GM12878 (cell line): Measurements from ENCODE around the gene VASH2. TPM values are rescaled to one million over a fixed set of nuclear protein-coding genes. Genes with fewer than 3 reads are reported as not detected.
A peak's percentile ranks its signal among the peaks of the same experiment; 100 is the strongest.

ENCODE experiments used
- ATAC-seq: fragments of 200-7000 bp; cut with Tn5 transposase; 3 replicates; pipeline ENCODE4 v1.9.1; 2020; ENCODE audit warnings: mild to moderate bottlenecking, moderate library complexity
- BruUV-seq: library from RNA; stranded (reverse); fragments of 400-500 nt; replicated peaks from 2 replicates; lab custom pipeline; 2021; lab: Mats Ljungman, UMichigan
- CTCF ChIA-PET: fragments of 300-600 bp; sonication (Branson Sonifier 250); formaldehyde crosslinking; extraction: SDS; loops from one replicate; lab custom pipeline; 2021; ENCODE audit warnings: inconsistent platforms; lab: Yijun Ruan, JAX
- POLR2A ChIA-PET: fragments of 350-600 bp; formaldehyde crosslinking; extraction: SDS; loops from one replicate; lab custom pipeline; 2021; ENCODE audit warnings: inconsistent platforms; lab: Charles Lee
- RAD21 ChIA-PET: fragments of 300-600 bp; sonication (Branson Sonifier 250); formaldehyde crosslinking; loops from one replicate; lab custom pipeline; 2023; ENCODE audit warnings: antibody characterized with exemption; ENCODE audit not compliant: unreplicated experiment; lab: Charles Lee
- SMC1A ChIA-PET: fragments of 300-600 bp; sonication (Branson Sonifier 250); formaldehyde crosslinking; loops from one replicate; lab custom pipeline; 2023; ENCODE audit not compliant: unreplicated experiment, uncharacterized antibody; lab: Charles Lee
- DNase-seq: peaks from one replicate; pipeline ENCODE4 v3.0.0-alpha.2; 2011; ENCODE audit warnings: low read depth, low spot score
- FAIRE-seq: peaks from 3 replicates; lab custom pipeline; 2011; peaks lifted over from hg19 to GRCh38; lab: Jason Lieb, UNC
- H2AFZ ChIP-seq: 2 replicates; pipeline ENCODE4 v1.6.0; 2011; ENCODE audit warnings: low read depth, low read length, control low read depth; ENCODE audit not compliant: control insufficient read depth
- H3K27ac ChIP-seq: 2 replicates; pipeline ENCODE4 v1.5.1; 2011; ENCODE audit warnings: control low read depth; ENCODE audit not compliant: control insufficient read depth, insufficient read depth
- H3K27me3 ChIP-seq, 2 experiments: replicated peaks in 1 of 2; 2 replicates each; pipeline versions ENCODE4 v1.6.0 to v1.6.1; 2011; ENCODE audit warnings: low read length in 1 of 2; ENCODE audit not compliant: control insufficient read depth in 2 of 2, insufficient read depth in 2 of 2
- H3K36me3 ChIP-seq, 2 experiments: 2 replicates each; pipeline ENCODE4 v1.5.1; 2011; ENCODE audit warnings: low read length in 1 of 2; ENCODE audit not compliant: control insufficient read depth in 2 of 2, insufficient read depth in 2 of 2
- H3K4me1 ChIP-seq: 2 replicates; pipeline ENCODE4 v1.6.1; 2011; ENCODE audit warnings: mild to moderate bottlenecking, low read length, moderate library complexity, mixed read lengths; ENCODE audit not compliant: control insufficient read depth, insufficient read depth
- H3K4me2 ChIP-seq: 2 replicates; pipeline ENCODE4 v1.6.0; 2011; ENCODE audit warnings: control low read depth; ENCODE audit not compliant: control insufficient read depth, insufficient read depth
- H3K4me3 ChIP-seq: fragments of 200-600 bp; sonication (generic); 2 replicates; pipeline ENCODE4 v1.5.1; 2016
- H3K79me2 ChIP-seq: 2 replicates; pipeline ENCODE4 v1.6.0; 2011; ENCODE audit warnings: low read length; ENCODE audit not compliant: control insufficient read depth, insufficient read depth
- H3K9ac ChIP-seq: 2 replicates; pipeline ENCODE4 v1.8.0; 2011; ENCODE audit warnings: low read length, control low read depth, mixed read lengths; ENCODE audit not compliant: control insufficient read depth, insufficient read depth
- H3K9me3 ChIP-seq: replicated peaks from 3 replicates; pipeline ENCODE4 v1.5.1; 2011; ENCODE audit warnings: mild to moderate bottlenecking, low read length; ENCODE audit not compliant: control insufficient read depth, insufficient read depth
- H4K20me1 ChIP-seq: 2 replicates; pipeline ENCODE4 v1.6.0; 2011; ENCODE audit not compliant: control insufficient read depth, insufficient read depth
- ATF7 ChIP-seq: fragments of 450-650 bp; IDR thresholded peaks from 2 replicates; pipeline ENCODE4 v1.6.1; 2016; ENCODE audit warnings: low read depth, mild to moderate bottlenecking
- HDGF ChIP-seq: fragments of 450-650 bp; IDR thresholded peaks from 2 replicates; pipeline ENCODE4 v1.6.1; 2016; ENCODE audit warnings: antibody characterized with exemption
- IKZF1 ChIP-seq: fragments of 450-650 bp; conservative IDR thresholded peaks from 2 replicates; pipeline ENCODE4 v1.6.1; 2017; ENCODE audit warnings: antibody characterized with exemption, mild to moderate bottlenecking
- IKZF2 ChIP-seq, 2 experiments: fragments of 450-650 bp; IDR thresholded peaks; 2 replicates each; pipeline ENCODE4 v1.6.1; 2017; ENCODE audit warnings: mild to moderate bottlenecking in 2 of 2, moderate library complexity in 2 of 2
- POLR2AphosphoS5 ChIP-seq: IDR thresholded peaks from 2 replicates; pipeline ENCODE4 v1.6.1; 2011; ENCODE audit warnings: mild to moderate bottlenecking, low read length, inconsistent platforms
- SPI1 ChIP-seq: IDR thresholded peaks from 2 replicates; pipeline ENCODE4 v1.6.1; 2011; ENCODE audit warnings: low read depth, mild to moderate bottlenecking, low read length, moderate library complexity, borderline replicate concordance; ENCODE audit not compliant: insufficient read depth
- WGBS: methylation state at CpG from one replicate; pipeline ENCODE4 v1.1.6; 2016; ENCODE audit warnings: low lambda C conversion rate; ENCODE audit not compliant: insufficient replicate concordance, insufficient coverage; ENCODE audit errors: missing lambda C conversion rate; 5-methylcytosine and 5-hydroxymethylcytosine counted together
- in situ Hi-C: fragments of 300-500 bp; cut with MboI; formaldehyde crosslinking; loops from 9 replicates; pipeline ENCODE4 v1.14.3; 2018; ENCODE audit warnings: mixed read lengths
- intact Hi-C: fragments of 100-400 bp; cut with micrococcal nuclease; formaldehyde crosslinking; loops from one replicate; pipeline ENCODE4 v1.14.2; 2022; ENCODE audit not compliant: unreplicated experiment
- polyA plus RNA-seq, 11 experiments: library from polyadenylated mRNA; depleted of rRNA in 4 of 11; unstranded in 6 of 11; stranded (reverse) in 5 of 11; fragments of >200 nt; fragmentation: Nextera tagmentation in 4 of 11; fragmentation: Illumina TruSeq in 1 of 11; extraction: Ambion mirVana in 4 of 11; extraction: Trizol in 1 of 11; gene quantifications; 1 replicate in 1 of 11; 2 replicates in 10 of 11; pipeline versions ENCODE4 v1.2.1 to v1.2.3, GENCODE V29; 2011 to 2016; ENCODE audit warnings: inconsistent platforms in 2 of 11, missing spikeins in 2 of 11, low read depth in 1 of 11
- total RNA-seq, 4 experiments: library from RNA; depleted of rRNA in 3 of 4; stranded (reverse); fragments of >200 nt in 3 of 4; fragmentation: Illumina TruSeq in 1 of 4; extraction: Trizol in 1 of 4; gene quantifications; 2 replicates each; pipeline versions ENCODE4 v1.2.1 to v1.2.3, GENCODE V29; 2013 to 2021
- TF ChIP-seq, protein P1 (sequence below): fragments of 450-650 bp; IDR thresholded peaks from 2 replicates; pipeline ENCODE4 v1.6.1; 2017; ENCODE audit warnings: mild to moderate bottlenecking, moderate library complexity

VASH2 gene
- total and polyA plus RNA-seq, 10 of the 15 experiments (the other 5 are each of a cell fraction or from before 2014, with no cell fraction given) = 5.4 to 29.7 (median 21.7) TPM

DNA sequence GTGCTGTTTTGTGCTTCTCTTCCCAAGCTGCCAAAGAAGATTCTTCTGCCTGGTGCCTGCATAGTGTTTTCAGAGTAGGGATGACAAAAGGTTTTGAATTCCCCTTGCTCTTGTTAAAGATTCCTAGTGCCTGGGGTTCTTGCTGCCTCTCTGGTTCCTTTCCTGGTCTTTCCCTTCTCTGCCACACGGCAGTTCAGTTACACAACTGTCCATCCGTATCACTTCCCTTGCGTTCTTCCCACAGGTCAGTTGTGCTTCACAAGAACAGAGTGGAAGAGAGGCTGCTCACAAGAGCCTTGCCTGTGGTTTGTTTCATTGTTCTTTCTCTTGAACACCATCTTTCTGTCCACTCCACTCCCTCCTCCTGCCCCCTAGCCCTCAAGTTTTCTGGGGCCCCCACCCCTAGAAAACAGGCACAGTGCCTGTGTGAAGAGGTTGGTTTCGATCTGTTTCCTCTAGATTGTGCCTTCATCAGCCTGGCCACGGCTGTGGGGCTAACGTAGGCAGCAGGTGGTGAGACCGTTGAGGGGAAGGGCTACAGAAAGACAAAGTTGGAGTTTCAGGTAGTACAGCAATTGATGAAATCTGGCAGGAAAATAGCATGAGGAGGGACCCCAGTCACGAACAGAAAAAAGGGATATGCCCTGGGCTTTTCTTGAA lies 5.8 kb downstream of the VASH2 start (continued):
- TF ChIP-seq, protein P1, sequence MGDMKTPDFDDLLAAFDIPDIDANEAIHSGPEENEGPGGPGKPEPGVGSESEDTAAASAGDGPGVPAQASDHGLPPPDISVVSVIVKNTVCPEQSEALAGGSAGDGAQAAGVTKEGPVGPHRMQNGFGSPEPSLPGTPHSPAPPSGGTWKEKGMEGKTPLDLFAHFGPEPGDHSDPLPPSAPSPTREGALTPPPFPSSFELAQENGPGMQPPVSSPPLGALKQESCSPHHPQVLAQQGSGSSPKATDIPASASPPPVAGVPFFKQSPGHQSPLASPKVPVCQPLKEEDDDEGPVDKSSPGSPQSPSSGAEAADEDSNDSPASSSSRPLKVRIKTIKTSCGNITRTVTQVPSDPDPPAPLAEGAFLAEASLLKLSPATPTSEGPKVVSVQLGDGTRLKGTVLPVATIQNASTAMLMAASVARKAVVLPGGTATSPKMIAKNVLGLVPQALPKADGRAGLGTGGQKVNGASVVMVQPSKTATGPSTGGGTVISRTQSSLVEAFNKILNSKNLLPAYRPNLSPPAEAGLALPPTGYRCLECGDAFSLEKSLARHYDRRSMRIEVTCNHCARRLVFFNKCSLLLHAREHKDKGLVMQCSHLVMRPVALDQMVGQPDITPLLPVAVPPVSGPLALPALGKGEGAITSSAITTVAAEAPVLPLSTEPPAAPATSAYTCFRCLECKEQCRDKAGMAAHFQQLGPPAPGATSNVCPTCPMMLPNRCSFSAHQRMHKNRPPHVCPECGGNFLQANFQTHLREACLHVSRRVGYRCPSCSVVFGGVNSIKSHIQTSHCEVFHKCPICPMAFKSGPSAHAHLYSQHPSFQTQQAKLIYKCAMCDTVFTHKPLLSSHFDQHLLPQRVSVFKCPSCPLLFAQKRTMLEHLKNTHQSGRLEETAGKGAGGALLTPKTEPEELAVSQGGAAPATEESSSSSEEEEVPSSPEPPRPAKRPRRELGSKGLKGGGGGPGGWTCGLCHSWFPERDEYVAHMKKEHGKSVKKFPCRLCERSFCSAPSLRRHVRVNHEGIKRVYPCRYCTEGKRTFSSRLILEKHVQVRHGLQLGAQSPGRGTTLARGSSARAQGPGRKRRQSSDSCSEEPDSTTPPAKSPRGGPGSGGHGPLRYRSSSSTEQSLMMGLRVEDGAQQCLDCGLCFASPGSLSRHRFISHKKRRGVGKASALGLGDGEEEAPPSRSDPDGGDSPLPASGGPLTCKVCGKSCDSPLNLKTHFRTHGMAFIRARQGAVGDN = peak; percentile 78
- peak; percentile 25; the same call in 1 of the 2 replicates for TF ChIP-seq SPI1
- peak in 1 of 2 experiments; percentile 47; a peak in 1 of 4 replicates for TF ChIP-seq IKZF2 (IDR thresholded peaks at IDR 0.05)
- peak; percentile 48; the same call in 1 of the 2 replicates for TF ChIP-seq IKZF1
- 0 out of 2 replicates have a peak, but pooled peaks have one; percentile 46 for TF ChIP-seq HDGF
- TF ChIP-seq, all 136 proteins: peak for 9

DNA sequence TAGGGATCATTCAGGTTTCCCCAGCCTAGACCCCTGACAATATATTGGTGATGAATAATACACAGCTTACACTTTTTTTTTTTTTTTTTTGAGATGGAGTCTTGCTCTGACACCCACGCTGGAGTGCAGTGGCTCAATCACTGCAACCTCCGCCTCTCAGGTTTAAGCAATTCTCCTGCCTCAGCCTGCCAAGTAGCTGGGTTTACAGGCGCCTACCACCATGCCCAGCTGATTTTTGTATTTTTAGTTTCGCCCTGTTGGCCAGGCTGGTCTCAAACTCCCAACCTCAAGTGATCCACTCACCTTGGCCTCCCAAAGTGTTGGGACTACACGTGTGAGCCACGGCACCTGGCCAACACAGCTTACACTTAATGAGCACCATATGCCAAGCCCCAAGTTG lies 7.2 kb downstream of the VASH2 start:
- DNase-seq = no peak
- RAD21 ChIA-PET = interaction anchor here (0.9 to 7.5 kb wide), 12 partner anchors 22 to 143 kb away, joined by 3 to 73 read pairs (median 6); partner anchors contain the start of gene FLVCR1
- no peak for ATAC-seq
- TF ChIP-seq ATF7 (no peak), POLR2AphosphoS5 (0 out of 2 replicates have a peak, but pooled peaks have one; percentile 28)
- TF ChIP-seq, all 136 proteins: peak for 1
- Histone ChIP-seq H4K20me1 (no peaks in the 10 kb centered on the region), H2AFZ (no peak overlapping the region), H3K36me3 (peaks cover 13 to 17% of the 10 kb centered on the region in 2 experiments), H3K9ac (no peak overlapping the region), H3K27ac (peak overlapping the region; percentile 91), H3K27me3 (no peaks in the 10 kb centered on the region), H3K79me2 (peaks cover 75% of the 10 kb centered on the region), H3K4me3 (0 out of 2 replicates have a peak overlapping the region, but pooled peaks have one; percentile 28), H3K4me1 (peaks cover 80% of the 10 kb centered on the region), H3K4me2 (peak overlapping the region; percentile 62), H3K9me3 (no peaks in the 10 kb centered on the region)
- CTCF ChIA-PET = interaction anchor here (0.8 to 4.5 kb wide), 11 partner anchors 10 to 293 kb away, joined by 3 to 33 read pairs (median 5); no protein-coding TSS in a partner anchor
- in situ Hi-C loops = no loop called here
- SMC1A ChIA-PET = interaction anchor here (0.6 to 5.7 kb wide), 22 partner anchors 8 to 480 kb away, joined by 3 to 86 read pairs (median 4); no protein-coding TSS in a partner anchor
- POLR2A ChIA-PET = interaction anchor here (0.6 to 4.0 kb wide), 15 partner anchors 7 to 1482 kb away, joined by 3 to 71 read pairs (median 5); partner anchors contain the start of genes FLVCR1, NSL1, TATDN3 and VASH2
- no TSS peak for BruUV-seq
- 85% methylated on average over 6 of the region's 6 CpGs for WGBS
- intact Hi-C loops = loop anchor here (5.0 kb wide), 1 partner anchor 95 kb away; no protein-coding TSS in a partner anchor
- FAIRE-seq = no peak
